ENCODE measurements around the gene STEAP1. TPM values are rescaled to one million over a fixed set of nuclear protein-coding genes. Genes with fewer than 3 reads are reported as not detected.

Gene STEAP1
- total RNA-seq, 1 experiment from 2014 or later = 4.1 TPM

- Mint-ChIP-seq H3K9me3 (peaks cover 2 to 3% of the 10 kb centered on the region in 2 experiments; a peak in 3 of 5 replicates), H3K27me3 (ENCODE audit: low read depth) (peaks cover 7% of the 10 kb centered on the region; the same call in 1 of the 2 replicates), H3K36me3 (ENCODE audit: insufficient read depth in 1 of 3, low read depth in 3 of 3) (no peaks in the 10 kb centered on the region; a peak in 2 of 7 replicates), H3K4me3 (no peak overlapping the region), H3K4me1 (peaks cover 7 to 12% of the 10 kb centered on the region in 2 experiments), H3K27ac (no peak overlapping the region; a peak in 1 of 7 replicates)
- Histone ChIP-seq H2BK12ac (ENCODE audit: insufficient read length, low read depth, low read length) (no peak overlapping the region), H2BK120ac (ENCODE audit: low read depth, low read length, poor library complexity, severe bottlenecking) (no peak overlapping the region), H3K4me1 (ENCODE audit: insufficient read depth, low read length) (0 out of 2 replicates have a peak, but pooled peaks cover 3% of the 10 kb centered on the region), H3K79me2 (ENCODE audit: insufficient read depth, low read length) (no peaks in the 10 kb centered on the region), H4K8ac (replicated peaks; ENCODE audit: insufficient read length, low read depth, low read length) (no peak overlapping the region), H2BK5ac (ENCODE audit: insufficient read length, low read length) (no peak overlapping the region), H4K5ac (ENCODE audit: insufficient read length, low read depth, low read length) (no peak overlapping the region), H2AFZ (ENCODE audit: low read length) (no peak overlapping the region), H3K79me1 (ENCODE audit: insufficient read depth, low read depth, low read length, poor library complexity, severe bottlenecking) (no peaks in the 10 kb centered on the region), H3K23me2 (ENCODE audit: insufficient read length, low read depth, low read length, poor library complexity, severe bottlenecking) (peaks cover 11% of the 10 kb centered on the region), H3K23ac (ENCODE audit: insufficient read length, low read depth, low read length) (no peak overlapping the region), H3T11ph (ENCODE audit: low read length) (no peak overlapping the region), H3K9me3 (ENCODE audit: control insufficient read depth, low read depth, low read length) (no peaks in the 10 kb centered on the region), H3K27ac (ENCODE audit: insufficient read length, low read depth, low read length) (no peak overlapping the region), H4K91ac (ENCODE audit: insufficient read length, low read depth, low read length) (no peak overlapping the region), H2BK15ac (ENCODE audit: low read depth, low read length) (no peak overlapping the region), H3K4me2 (ENCODE audit: insufficient read depth, insufficient read length, low read length) (no peak overlapping the region), H3K27me3 (ENCODE audit: insufficient read depth, low read length) (no peaks in the 10 kb centered on the region), H3K9ac (ENCODE audit: extremely low read depth, insufficient read length, low read length) (no peak overlapping the region), H2AK5ac (ENCODE audit: insufficient read length, low read length) (no peak overlapping the region), H3K4ac (ENCODE audit: low read depth, low read length) (no peak overlapping the region), H3K56ac (ENCODE audit: insufficient read length, low read depth, low read length) (no peak overlapping the region), H3K18ac (ENCODE audit: insufficient read length, low read depth, low read length) (no peak overlapping the region), H3K14ac (ENCODE audit: insufficient read depth, low read length) (no peak overlapping the region), H4K20me1 (ENCODE audit: control insufficient read depth, insufficient read depth, insufficient read length) (no peaks in the 10 kb centered on the region), H2BK20ac (ENCODE audit: low read depth, low read length, poor library complexity, severe bottlenecking) (no peak overlapping the region)
- WGBS (ENCODE audit: extremely low coverage, insufficient read length, low lambda C conversion rate) = no CpG with 5 or more reads among the region's 1 CpG
- TF ChIP-seq, protein P1, sequence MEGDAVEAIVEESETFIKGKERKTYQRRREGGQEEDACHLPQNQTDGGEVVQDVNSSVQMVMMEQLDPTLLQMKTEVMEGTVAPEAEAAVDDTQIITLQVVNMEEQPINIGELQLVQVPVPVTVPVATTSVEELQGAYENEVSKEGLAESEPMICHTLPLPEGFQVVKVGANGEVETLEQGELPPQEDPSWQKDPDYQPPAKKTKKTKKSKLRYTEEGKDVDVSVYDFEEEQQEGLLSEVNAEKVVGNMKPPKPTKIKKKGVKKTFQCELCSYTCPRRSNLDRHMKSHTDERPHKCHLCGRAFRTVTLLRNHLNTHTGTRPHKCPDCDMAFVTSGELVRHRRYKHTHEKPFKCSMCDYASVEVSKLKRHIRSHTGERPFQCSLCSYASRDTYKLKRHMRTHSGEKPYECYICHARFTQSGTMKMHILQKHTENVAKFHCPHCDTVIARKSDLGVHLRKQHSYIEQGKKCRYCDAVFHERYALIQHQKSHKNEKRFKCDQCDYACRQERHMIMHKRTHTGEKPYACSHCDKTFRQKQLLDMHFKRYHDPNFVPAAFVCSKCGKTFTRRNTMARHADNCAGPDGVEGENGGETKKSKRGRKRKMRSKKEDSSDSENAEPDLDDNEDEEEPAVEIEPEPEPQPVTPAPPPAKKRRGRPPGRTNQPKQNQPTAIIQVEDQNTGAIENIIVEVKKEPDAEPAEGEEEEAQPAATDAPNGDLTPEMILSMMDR (conservative IDR thresholded peaks at IDR 0.05) = no peak
- no peak for DNase-seq
These were observed 53.7 kb downstream of the STEAP1 start for GRCh38 chr7:90207956-90208355.

All from H9 (cell line).